ENCODE measurements around the gene EIF4E3. TPM values are rescaled to one million over a fixed set of nuclear protein-coding genes. Genes with fewer than 3 reads are reported as not detected.

Gene EIF4E3
- total RNA-seq, 1 experiment from 2014 or later = 4.7 TPM

DNA sequence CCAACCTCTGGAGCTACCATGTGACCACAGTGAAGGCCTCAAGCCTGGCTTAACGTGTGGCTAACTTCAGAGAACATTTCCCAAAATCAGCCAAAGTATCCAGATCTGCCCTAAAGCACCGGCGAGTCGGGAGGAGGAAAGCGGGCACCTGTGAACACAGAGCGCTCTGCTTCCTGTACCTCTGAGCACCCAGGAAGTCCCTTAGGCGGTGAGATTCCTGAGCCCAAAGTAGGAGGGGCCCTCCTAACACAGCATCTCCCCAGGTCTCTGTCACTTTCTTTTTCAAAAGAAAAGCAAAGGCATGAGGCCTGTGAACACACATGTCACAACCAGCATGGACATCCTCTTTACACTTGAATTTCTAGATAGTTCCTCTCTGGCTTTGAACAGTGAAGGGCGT lies 944 bp upstream of the EIF4E3 start:
- DNase-seq (ENCODE audit: low read depth) = no peak
- in situ Hi-C loops (cut with HindIII; ENCODE audit: low pct_unique_long_range_greater_than_20kb, low sequenced_read_pairs) = no loop called here

DNA sequence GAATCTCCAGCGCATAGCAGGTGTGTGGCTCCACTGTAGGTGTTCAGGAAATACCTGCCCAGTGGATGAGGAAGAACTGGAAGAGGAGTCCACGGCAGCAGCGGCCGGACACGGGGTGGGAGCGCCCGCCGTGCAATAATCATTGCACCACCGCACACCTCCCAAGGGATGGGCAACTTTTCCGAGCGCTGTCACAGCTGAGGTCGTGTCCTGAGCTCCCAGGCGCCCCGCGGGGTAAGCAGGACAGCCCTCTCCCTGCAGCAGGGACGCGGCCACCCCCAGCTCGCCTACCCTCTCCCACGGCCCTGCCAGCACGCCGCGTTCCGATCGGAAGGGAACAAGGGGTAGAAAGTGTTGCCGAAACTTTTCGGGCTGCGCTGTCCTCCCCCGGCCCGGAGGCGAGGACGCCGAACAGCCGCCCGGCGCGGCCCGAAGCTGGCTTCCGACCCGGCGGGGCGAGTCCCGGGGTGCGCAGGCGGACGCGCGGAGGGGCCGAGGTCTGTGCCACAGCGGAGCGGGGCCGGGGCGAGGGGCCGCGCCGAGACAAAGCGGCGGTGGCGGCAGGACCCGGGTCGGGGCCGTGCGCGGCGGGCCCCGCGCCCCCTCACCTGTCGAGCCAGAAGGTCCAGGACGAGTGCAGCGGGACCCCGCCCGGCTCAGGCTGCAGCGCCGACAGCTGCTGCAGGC lies 475 bp downstream of the EIF4E3 start:
- in situ Hi-C loops (cut with HindIII; ENCODE audit: low pct_unique_long_range_greater_than_20kb, low sequenced_read_pairs) = no loop called here
- DNase-seq (ENCODE audit: low read depth) = no peak

DNA sequence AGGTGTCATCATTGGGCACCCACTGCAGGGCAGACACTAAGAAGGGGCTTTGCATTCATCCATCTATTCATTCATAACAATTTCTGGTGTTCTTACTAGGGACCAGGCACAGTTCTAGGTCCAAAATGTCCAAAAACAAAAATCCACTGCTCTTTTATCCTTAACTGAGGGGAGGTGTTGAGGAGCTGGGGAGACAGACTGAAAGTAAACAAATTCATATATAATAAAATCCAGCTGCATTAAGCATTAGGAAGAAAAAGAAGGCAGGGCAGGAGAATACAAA lies 1.1 kb downstream of the EIF4E3 start:
- in situ Hi-C loops (cut with HindIII; ENCODE audit: low pct_unique_long_range_greater_than_20kb, low sequenced_read_pairs) = no loop called here
- DNase-seq (ENCODE audit: low read depth) = no peak

DNA sequence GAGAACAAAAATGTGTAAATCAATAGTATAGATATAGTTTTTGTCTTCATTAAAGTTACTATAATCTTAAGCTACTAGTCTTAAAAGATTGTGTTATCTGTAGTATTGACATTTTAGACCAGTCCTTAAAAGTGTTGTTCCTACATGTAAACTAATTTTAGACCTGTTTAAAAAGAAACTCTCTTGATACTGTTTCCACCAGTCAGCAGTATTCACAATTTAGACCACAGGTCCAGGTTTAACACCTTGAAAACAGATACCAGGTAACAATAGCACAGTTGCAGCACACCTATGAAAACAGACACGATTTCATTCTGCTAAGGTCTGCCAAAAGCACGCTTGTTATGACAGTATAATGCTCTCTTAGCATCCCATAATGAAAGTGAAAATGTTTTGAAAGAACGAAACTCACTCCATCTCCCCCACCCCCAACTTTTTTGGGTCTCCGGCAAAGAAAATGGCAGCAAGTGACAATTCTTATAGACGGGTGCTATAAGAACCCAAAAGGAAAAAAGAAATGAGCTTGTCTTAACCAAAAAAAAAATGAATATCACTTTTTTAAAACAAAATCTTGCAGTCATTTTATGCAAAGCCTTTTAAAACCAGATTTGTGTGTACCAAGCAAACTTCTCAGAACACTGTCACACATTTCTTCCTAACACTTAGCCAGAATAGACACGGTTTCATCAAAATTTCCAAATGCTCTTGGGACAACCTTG lies 1.6 kb downstream of the EIF4E3 start:
- in situ Hi-C loops (cut with HindIII; ENCODE audit: low pct_unique_long_range_greater_than_20kb, low sequenced_read_pairs) = no loop called here

DNA sequence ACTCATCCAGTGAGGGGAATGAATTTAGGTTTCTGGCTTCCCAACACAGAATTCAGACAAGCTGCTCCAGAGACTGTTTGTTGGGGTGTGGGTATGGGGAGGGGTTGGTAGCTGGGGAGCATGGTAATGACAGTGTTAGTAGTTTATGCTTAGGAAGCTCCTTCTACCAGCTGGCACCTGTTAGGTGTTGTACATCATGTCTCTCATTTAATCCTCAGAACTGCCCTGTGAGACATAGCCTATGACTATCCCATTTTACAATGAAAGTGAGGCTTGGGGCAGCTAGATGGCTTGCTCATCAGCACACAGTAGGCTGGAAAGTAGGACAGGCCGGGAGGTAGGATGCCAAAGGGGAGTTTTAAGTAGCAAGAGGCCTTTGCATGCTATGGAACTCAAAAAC lies 2.5 kb downstream of the EIF4E3 start:
- in situ Hi-C loops (cut with HindIII; ENCODE audit: low pct_unique_long_range_greater_than_20kb, low sequenced_read_pairs) = no loop called here
- no peak for DNase-seq (ENCODE audit: low read depth)

More for the DNA sequence above, 1.6 kb downstream of the EIF4E3 start:
- no peak for DNase-seq (ENCODE audit: low read depth)

DNA sequence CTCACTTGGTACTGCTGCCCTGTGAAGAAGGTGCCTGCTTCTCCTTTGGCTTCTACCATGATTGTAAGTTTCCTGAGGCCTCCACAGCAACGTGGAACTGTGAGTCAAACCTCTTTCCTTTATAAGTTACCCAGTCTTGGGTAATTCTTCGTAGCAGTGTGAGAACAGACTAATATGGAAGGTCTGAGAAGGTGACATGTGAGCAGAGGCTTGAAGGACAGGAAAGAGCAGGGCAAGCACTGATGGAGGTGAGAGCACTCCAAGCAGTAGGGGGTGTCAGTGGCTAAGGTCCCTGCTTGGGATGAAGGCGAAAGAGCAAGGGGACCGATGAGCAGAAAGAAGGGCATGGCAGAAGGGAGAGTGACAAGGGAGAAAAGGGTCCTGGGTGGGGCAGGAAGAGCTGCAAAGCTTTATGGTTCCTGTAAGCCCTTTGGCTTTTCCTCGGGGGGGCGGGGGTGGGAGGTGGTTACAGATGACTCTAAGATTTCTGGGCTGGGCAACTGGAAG lies 3.5 kb downstream of the EIF4E3 start:
- in situ Hi-C loops (cut with HindIII; ENCODE audit: low pct_unique_long_range_greater_than_20kb, low sequenced_read_pairs) = no loop called here
- DNase-seq (ENCODE audit: low read depth) = no peak

DNA sequence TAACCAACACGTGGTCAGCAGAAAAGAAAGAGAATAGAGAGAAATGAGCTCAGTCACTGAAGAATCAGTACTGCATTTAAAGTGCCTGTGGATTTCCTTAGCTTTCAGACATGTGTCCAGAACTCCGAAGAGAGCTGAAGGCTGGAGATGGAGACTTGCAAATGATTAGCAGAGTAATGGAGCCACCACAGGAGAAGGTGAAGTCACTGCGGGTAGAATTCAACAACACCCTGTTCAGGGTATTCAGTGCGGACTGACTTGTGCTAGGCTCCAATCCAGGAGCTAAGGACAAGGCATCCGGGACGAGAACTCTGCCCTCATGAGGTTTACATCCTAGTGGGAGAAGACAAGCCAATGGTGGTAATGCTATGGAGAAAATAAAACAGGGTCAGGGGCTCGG lies 4.2 kb downstream of the EIF4E3 start:
- in situ Hi-C loops (cut with HindIII; ENCODE audit: low pct_unique_long_range_greater_than_20kb, low sequenced_read_pairs) = no loop called here
- no peak for DNase-seq (ENCODE audit: low read depth)

DNA sequence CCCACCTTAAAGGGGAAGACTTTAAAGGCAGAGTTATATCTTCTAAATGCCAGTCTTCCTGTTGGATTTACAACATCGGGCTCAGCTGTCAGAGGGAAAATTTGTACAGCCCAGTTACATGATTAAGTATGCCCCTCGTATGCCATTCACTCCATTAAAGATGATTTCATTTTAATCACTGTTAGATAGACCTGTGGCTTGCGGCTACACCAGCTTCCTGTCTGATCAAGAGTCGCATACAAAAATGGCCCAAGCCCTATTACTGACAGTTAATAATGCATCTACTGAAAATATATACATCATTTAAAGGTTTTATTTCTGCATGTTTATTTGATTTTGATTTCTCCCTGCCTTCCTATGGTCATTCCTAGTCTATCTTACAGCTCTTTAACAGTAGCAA lies 7.1 kb downstream of the EIF4E3 start:
- DNase-seq (ENCODE audit: low read depth) = no peak
- in situ Hi-C loops (cut with HindIII; ENCODE audit: low pct_unique_long_range_greater_than_20kb, low sequenced_read_pairs) = no loop called here

DNA sequence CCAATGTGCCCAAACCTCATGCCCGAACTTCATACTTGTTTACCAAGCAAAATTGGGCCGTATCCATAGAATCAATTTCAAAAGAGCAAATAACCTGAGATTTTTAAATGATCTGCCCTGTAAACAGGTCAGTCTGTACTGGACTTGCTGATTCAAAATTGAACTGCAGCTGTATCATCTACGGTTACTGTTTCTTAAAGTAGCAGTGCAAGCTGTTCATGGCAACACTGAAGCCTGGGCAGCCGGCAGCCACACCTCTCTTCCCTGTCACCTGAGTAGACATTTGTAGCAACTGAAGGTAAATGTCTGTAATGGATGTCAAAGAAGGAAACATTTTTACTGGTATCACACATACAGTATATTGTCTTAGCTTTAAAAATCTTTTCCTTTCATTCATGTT lies 10.6 kb downstream of the EIF4E3 start:
- DNase-seq (ENCODE audit: low read depth) = no peak
- in situ Hi-C loops (cut with HindIII; ENCODE audit: low pct_unique_long_range_greater_than_20kb, low sequenced_read_pairs) = no loop called here

DNA sequence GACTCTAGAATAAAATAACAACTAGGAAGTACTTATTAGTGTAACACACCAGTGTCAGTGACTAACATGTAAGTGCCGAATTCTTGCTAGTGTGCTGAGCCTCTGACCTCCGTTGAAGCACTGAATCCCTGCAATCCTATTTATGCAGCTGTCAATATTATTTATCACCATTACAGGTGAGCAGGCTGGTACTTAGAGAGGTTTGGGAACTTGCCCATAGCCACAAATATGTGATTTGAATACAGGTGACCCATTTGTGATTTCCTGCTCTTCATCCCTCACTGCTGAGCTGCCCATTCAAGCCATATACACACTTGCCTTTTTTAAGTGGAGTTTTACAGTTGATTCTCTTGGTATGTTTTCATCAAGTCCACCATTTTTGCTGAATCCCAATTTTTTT lies 12.2 kb downstream of the EIF4E3 start:
- in situ Hi-C loops (cut with HindIII; ENCODE audit: low pct_unique_long_range_greater_than_20kb, low sequenced_read_pairs) = no loop called here
- DNase-seq (ENCODE audit: low read depth) = no peak

DNA sequence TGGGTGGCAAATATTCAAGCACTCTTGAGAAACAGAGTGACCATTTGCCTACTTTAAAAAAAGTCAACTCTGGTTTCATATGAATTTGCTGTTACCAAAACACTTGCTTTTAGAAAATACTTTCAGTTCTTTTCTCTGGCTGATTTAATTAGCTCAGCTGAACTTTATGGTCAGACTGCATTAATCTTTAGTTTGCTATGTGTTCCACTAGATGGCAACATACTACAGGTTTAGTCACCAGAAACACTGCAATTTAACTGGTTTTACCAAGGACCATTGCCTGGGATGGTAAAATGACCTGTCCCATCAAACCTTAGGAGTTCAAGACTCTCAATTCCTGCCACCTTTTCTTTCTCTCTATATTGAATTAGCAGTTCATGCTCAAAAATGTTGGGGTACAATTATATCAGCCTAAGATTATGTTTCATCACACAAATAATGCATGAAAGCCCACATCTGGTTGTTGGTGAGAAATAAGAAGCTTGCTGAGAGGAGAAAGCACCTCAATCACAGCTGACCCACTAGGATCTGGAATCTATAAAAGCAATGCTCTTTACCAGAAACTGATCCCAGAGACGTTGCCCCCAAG lies 14.2 kb downstream of the EIF4E3 start:
- DNase-seq (ENCODE audit: low read depth) = no peak
- in situ Hi-C loops (cut with HindIII; ENCODE audit: low pct_unique_long_range_greater_than_20kb, low sequenced_read_pairs) = no loop called here

DNA sequence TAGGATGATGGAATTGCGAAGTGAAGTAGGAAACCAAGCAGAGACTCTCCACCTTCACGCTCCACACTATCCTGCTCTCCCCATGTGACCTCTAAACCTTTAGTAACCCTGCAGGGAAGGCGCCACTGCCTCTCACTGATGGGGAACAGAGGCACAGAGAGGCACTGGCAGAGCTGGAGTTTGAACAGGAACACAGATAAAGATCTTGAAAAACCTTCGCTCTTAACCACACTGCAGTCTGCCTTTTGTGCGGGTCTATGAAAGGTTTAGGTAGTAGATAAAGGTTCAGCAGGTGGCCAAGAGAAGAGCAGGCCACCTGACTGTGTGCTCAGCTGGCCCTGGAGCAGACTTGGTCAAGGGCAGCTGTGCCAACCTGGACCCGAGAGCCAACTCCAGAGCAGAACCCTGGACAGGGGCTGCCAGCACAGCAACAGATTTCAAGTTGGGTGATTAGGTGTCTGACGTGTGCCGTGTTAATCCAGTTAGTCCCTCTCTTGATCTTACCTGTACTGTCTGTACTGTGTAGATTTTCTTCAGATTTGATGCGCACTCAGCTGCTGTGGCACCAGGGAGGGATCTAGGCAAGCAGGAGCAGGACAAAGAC lies 15.2 kb downstream of the EIF4E3 start:
- no peak for DNase-seq (ENCODE audit: low read depth)
- in situ Hi-C loops (cut with HindIII; ENCODE audit: low pct_unique_long_range_greater_than_20kb, low sequenced_read_pairs) = no loop called here

DNA sequence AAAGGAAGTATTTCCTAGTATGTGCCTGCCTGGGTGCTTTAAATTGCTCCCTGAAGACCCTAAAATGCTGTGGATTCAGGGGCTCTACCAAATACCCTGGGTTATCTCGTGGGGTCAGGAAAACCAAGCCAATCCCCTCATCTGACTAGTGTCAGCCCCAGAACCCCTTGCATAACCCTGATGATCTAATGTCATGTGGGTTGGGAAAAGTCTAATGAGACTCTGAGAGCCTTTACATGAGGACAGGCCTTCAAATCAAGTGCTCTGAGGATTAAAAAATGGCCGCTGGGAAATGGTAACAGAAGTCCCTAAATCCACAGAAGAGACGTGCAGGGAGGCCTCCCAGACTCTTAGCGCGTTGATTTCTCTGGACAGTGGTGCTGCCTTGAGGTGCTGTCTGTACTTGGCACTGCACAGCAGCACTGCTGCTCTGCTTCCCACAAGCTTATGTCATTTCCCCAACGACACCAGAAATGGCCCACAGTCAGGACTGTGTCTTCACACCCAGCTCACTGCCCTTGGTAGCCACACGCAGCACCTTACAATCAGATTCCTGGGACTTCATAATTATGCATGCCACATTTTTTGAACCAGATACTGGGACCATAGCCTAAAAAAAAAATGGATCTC lies 16.6 kb downstream of the EIF4E3 start:
- no peak for DNase-seq (ENCODE audit: low read depth)
- in situ Hi-C loops (cut with HindIII; ENCODE audit: low pct_unique_long_range_greater_than_20kb, low sequenced_read_pairs) = no loop called here

DNA sequence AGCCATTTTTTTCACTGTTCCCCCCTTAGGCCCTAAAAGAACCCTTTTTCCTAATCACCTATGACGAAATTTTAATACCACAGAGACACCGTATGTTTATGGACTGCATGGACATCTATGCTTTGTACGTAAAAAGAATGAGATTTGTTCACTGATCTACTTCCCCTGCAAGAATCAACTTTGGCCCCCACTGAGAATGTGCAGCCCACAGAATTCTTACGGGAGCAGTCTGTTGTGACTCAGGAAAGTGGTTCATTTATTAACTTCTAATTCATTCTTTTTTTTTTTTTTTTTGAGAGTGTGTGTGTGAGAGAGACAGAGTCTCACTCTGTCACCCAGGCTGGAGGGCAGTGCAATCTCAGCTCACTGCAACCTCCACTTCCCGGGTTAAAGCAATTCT lies 17.6 kb downstream of the EIF4E3 start:
- DNase-seq (ENCODE audit: low read depth) = peak; percentile 79

DNA sequence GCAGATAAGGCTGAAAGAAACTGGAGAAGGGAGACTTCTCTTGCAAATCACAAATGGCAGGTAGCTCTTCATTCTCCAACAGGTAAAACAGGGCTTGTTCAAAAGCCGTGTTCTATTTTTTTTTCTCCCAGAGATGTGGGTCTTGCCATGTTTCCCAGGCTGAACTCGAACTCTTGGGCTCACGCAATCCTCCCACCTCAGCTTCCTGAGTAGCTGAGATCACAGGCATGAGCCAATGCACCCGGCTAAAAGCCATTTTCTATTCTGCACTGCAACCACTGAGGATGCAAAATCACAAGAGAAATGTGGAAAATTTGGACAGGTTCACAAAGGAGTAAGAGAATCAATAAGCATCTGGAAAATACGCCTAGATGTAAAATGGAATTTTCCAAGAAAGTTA lies 19.5 kb downstream of the EIF4E3 start:
- in situ Hi-C loops (cut with HindIII; ENCODE audit: low pct_unique_long_range_greater_than_20kb, low sequenced_read_pairs) = no loop called here

More for the DNA sequence above, 17.6 kb downstream of the EIF4E3 start:
- in situ Hi-C loops (cut with HindIII; ENCODE audit: low pct_unique_long_range_greater_than_20kb, low sequenced_read_pairs) = no loop called here

DNA sequence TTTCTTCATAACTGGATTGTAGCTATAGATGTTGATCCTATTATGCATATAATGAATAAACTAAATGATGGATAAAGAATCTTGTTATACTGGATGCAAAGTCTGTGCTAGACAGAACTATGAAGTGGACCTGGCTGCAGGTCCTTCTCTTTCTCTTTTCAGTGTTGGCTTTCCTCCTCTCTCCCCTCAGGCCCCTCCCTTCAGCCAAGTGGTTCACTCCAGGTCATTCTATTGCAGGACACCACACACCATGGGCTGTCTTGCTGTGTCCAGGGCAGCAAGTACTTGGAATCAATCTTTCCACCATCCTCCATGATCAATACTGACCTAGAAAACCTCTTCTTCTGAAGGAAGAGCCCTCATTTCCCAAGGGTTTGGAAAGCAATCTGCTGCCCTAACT lies 20.3 kb downstream of the EIF4E3 start:
- in situ Hi-C loops (cut with HindIII; ENCODE audit: low pct_unique_long_range_greater_than_20kb, low sequenced_read_pairs) = no loop called here
- DNase-seq (ENCODE audit: low read depth) = no peak

More for the DNA sequence above, 19.5 kb downstream of the EIF4E3 start:
- DNase-seq (ENCODE audit: low read depth) = no peak

DNA sequence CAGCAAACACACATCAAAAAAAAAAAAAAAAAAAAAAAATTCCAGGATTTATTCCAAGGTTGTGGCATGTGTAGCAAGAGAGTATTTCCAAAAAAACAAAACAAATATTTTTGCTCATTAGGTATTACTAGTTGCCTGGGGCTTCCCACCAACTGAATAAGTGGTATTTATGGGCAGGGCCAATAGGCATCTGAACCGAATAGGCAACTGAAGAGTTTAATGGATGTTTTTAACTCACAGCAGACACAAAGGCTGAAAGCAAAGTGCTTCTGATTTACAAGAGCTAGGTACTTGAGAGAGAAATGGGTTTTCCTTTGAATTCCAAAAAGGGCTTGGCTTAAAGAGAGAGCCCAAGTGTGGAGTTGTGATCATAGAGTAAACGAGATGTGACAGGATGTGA lies 21.4 kb downstream of the EIF4E3 start:
- no peak for DNase-seq (ENCODE audit: low read depth)
- in situ Hi-C loops (cut with HindIII; ENCODE audit: low pct_unique_long_range_greater_than_20kb, low sequenced_read_pairs) = no loop called here

DNA sequence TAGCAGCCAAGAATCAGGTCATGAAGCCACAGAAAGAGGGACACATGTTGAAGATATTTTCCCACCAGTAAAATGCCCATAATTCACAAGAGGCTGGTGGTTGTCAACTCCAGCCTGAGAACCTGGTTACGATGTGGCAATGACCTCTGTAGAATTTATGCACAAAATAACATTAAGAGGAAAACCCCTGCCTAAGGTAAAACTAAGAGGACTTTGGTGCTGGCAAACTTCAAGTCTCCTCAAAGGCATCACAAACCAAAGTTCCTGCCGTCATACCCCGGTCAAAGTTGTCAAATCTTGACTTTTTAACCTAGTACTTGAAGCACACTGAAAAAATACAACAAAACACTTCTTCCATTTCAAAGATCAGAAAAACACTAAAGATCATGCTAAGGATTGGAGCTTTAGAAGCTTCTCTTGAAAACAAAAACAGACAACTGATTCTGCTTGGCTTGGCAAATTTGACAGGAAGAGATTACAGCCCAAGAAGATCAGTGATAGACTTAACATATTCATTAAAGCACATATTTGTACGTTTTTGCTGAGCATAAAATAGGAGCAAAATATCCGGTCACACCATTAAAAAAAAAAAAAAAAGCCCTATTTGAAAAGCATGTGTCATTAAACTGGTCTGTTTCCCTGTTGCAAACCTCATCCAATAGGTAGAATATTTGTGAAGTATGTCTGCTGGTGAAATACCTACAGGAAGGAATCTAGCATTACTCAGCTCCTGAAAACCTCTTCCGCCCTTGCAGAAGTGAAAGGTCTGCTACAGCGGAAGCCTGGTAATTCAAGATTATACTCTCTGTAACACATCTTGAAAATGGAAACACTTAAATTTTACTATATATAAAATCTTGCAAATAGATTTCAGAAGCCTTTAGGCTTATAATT lies 22.8 kb downstream of the EIF4E3 start:
- DNase-seq (ENCODE audit: low read depth) = no peak

More for the DNA sequence above, 22.8 kb downstream of the EIF4E3 start:
- in situ Hi-C loops (cut with HindIII; ENCODE audit: low pct_unique_long_range_greater_than_20kb, low sequenced_read_pairs) = no loop called here
